Dedifferentiated amniotic fluid mesenchymal stem cell (primary cell): ENCODE data around the gene CDR2L.

Experiments
- DNase-seq: peaks from one replicate; pipeline ENCODE4 v3.0.0-alpha.2; 2016; ENCODE audit errors: extremely low spot score

CDR2L gene

DNA sequence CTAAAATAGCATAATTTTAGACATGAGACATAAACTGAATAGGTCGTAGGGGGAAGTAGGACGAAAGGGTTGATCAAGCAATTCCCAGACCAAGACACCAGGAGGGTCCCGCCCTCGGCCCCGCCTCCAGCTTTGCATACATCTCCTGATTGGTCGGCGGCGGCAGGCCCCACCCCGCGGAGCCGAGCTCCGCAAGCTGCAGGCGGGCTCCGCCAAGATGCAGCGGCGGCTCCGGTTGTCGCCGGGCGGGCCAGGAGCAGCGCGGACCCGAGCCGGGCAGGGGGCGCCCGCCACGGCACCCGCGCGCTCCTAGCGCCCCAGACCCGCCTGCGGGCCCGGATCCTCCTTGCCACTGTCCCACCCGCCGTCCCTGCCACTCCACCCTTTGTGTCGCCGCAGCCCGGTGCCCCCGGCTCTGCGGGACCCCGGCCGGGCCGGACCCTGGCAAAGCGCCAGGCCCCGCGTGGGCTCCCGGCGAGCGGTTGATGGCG lies at the start of gene CDR2L:
Gene CDR2L, plus strand, starts transcription at position 215 of the 491 bp plus-strand sequence. CDS start 412 bp downstream, outside the sequence.
- peak; percentile 86 for DNase-seq

GRCh38 chr17:74938194-74938950 lies 49.1 kb upstream of the CDR2L start:
- DNase-seq, result no peak

DNA sequence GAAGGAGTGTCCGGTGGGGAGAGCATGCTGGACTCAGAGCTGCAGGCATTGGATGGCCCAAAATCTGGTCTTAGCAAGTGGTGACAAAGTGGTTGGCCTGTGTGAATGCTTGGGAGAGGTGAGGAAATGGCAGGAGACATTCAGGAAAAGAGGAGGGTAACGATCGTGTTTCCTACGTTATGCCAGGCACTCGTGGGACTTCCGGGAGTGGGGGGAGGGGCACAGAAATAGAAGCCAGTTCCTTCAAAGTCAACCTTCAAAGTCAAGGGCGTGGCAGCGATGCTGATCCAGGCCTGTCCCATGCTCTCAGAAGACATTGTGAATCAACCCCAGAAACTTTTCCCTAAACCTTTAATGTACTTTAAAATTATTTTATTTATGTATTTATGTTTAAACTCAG lies 47.9 kb upstream of the CDR2L start:
- no peak for DNase-seq

DNA sequence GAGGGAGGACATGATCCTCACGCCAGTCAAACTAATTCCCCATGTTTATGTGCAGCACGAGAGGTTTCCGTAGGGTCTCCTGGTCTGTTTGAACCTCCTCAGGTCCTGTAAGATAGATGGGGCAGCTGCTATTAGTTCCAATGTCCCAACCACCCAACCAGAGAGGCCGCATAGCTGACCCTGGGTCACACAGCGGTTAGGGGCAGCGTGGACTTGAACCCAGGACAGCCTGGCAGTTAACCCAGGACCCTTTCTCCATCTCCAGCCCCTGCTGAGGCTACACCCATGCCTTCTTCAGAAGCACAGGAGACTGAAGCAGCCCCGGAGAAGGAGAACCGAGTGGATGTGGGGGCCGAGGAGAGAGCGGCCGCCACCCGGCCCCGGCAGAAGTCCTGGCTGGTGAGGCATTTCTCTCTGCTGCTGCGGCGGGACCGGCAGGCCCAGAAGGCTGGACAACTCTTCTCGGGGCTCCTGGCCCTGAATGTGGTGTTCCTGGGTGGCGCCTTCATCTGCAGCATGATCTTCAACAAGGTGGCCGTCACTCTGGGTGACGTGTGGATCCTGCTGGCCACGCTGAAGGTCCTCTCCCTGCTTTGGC lies 46.2 kb upstream of the CDR2L start:
- no peak for DNase-seq

DNA sequence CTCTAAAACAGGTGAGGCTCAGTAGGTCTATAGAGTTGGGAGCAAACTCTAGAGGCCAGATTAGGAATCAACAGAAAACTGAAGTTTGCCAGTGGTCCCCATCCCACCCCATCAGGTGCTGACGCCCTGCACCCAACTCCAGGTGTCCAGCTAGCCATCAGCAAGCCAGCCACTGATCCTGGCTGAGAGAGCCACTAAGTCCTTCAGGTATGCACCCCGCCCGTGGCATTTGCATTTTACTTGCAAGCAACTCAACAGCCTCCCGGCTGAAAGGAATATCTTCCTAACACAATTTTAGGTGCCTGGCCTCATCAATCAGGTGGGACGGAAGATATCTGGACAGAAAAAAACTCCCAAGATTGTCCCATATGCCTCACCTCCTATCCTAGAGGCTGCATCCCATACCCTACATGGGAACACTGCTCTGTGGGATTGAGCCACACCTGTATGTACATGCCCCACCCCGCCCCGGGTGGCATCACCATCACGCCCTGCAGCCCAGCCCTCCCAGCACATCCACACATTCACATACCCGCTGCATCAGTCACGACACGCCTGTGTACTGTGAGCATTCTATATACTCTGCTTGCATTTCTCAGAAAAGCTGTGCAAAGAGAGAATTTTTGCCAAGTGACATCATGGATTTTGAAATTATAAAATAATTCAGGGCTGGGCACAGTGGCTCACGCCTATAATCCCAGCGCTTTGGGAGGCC lies 43.5 kb upstream of the CDR2L start:
- DNase-seq, result no peak

DNA sequence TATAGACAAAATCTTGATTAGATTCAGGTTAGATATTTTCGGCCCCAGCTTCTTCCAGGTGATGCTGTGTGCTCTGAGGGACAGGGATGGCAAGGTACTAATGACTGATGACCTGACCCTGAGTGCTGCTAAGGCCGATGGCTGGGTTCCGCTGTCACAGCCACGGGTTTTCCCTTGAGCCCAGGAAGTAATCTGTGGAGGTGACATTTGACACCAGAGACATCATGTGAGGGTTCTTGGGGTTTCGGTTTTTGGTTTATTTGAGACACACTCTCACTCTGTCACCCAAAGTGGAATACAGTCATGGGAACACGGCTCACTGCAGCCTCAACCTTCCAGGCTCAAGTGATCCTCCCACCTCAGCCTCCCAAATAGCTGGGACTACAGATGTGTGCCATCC lies 41.9 kb upstream of the CDR2L start:
- DNase-seq, result no peak

- no peak for DNase-seq
These were observed 40.8 kb upstream of the CDR2L start for GRCh38 chr17:74946641-74947040.

GRCh38 chr17:74947041-74947754 lies 40.2 kb upstream of the CDR2L start:
- DNase-seq, result no peak

DNA sequence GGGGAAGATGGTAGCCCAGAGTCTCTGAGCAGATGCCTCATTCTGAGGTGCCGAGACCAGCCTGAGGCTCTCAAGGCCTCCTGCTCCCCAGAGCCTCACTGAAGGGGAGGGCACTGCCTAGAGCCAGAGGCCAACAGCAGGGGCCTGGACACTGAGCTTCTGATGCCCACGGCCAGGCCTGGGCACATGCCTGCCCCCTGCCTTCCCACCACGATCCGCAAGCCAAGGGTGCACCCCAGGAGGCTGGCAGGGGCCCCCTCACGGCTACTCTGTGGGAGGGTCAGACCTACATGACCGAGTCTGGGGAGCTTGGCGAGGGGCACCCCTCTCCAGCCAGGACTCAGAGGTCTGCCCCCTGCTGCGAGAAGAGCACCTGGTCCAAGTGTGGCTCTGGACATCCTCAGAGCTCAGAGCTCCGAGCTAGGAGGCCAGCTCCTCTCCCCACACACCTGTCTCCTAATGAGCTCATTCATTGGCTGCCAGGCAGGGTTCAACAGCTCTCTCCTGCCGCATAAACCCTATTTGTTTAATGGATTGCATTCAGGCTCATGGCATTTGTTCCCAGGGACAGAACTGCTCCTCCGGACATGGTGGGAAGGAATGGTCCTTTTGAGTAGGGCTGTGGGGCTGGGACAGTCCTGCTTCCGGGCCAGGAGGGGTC lies 37.8 kb upstream of the CDR2L start:
- DNase-seq, result no peak

- no peak for DNase-seq
These were observed 37.2 kb upstream of the CDR2L start for GRCh38 chr17:74950207-74950606.

GRCh38 chr17:74951065-74951464 lies 36.4 kb upstream of the CDR2L start:
- no peak for DNase-seq

GRCh38 chr17:74951680-74952421 lies 35.6 kb upstream of the CDR2L start:
- DNase-seq, result no peak

GRCh38 chr17:74952431-74953133 lies 34.9 kb upstream of the CDR2L start:
- no peak for DNase-seq

DNA sequence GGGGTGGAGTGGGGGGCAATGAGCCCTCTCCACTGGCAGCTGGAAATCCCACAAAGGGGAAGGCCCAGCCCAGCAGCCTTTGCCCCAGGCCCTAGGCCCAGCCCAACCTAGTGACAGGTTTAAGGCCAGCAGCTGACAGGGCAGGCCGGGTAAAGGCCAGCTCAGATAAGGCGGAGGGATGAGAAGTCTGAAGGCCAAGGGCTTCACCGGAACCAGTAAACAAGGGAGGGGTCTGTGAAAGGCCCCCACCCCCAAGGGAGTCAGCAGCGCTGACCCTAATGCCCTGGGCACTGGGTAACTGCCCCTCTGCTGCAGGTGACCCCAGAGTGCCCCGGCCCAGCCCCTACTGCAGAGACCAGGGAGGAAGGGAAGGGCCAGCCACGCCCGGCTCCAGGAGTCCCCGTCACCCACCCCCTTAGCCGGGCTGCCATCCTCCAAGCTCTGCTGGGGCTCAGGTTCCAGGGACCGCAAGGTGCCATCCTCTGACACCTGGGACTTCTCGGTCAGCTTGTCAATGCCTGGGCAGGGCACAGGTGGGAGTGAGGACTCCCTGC lies 34.2 kb upstream of the CDR2L start:
- no peak for DNase-seq

DNA sequence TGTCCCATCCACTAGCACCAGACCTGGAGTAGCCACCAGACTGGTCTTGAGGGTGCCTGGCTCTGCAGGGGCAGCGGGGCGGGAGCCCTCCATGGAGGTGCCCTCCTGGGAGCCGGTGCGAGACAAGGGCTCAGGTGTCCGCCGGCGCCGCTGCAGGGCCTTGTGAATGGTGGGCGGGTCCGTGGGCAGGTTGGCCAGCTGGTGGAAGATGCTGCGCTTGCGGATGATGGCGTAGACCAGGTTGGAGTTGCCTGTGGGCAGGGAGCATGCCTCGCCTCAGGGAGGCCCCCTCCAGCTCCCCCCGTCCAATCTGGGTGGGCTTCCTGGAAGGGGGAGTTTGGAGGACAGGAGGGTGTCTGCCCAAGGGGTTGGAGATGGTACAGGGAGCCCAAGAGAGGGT lies 33.3 kb upstream of the CDR2L start:
- no peak for DNase-seq

GRCh38 chr17:74954665-74955421 lies 32.6 kb upstream of the CDR2L start:
- DNase-seq, result no peak

GRCh38 chr17:74956093-74956492 lies 31.3 kb upstream of the CDR2L start:
- no peak for DNase-seq

DNA sequence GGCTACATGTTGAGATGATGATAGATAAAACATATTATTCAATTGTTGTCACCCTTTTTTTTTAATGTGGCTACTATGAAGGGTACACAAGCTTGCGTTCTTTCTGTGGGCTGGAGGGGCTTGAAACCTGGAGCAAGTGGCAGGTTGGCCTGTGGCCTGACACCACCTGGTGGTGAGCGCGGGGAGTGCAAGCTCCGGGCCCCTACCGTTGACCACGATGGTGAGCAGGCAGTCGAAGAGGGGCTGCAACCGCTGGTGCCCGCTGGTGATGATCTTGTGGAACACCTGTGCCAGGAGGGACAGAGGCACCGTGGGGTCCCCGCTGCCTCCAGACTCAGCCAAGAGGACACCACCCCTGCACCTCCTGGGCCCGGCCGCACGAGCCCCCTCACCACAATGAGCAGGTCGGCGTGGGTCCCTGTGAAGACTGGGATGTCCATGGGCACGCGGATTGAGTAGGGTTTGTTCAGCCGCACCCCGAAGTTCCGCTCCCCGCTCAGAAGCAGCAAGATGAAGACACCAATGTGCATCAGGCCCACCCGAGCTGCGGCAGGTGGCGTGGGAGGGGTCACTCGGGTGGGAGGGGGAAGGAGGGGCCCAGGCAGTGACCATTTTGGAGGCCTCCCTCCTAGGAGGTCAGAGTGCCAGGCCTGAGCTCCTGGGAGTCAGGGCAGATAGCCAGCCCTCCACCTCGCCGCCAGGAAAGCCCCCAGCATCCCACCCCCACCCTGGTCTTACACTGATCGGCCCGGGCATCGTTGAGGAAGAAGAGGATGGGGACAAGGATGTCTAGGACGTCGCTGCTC lies 29.3 kb upstream of the CDR2L start:
- DNase-seq, result peak; percentile 19
